GM12878 (cell line): Measurements from ENCODE around the gene POLRMT. TPM values are rescaled to one million over a fixed set of nuclear protein-coding genes. Genes with fewer than 3 reads are reported as not detected.
"Not testable (repeated sequence)": the region's sequence is repeated elsewhere in the genome, so short reads cannot be mapped to it uniquely, and the experiment has no call there.

Experiments used
- ATAC-seq: fragments of 200-7000 bp; cut with Tn5 transposase; 3 replicates; pipeline ENCODE4 v1.9.1; 2020; ENCODE audit warnings: mild to moderate bottlenecking, moderate library complexity
- BruUV-seq: library from RNA; stranded (reverse); fragments of 400-500 nt; replicated peaks from 2 replicates; lab custom pipeline; 2021; lab: Mats Ljungman, UMichigan
- CTCF ChIA-PET: fragments of 300-600 bp; sonication (Branson Sonifier 250); formaldehyde crosslinking; extraction: SDS; loops from one replicate; lab custom pipeline; 2021; ENCODE audit warnings: inconsistent platforms; lab: Yijun Ruan, JAX
- POLR2A ChIA-PET: fragments of 350-600 bp; formaldehyde crosslinking; extraction: SDS; loops from one replicate; lab custom pipeline; 2021; ENCODE audit warnings: inconsistent platforms; lab: Charles Lee
- RAD21 ChIA-PET: fragments of 300-600 bp; sonication (Branson Sonifier 250); formaldehyde crosslinking; loops from one replicate; lab custom pipeline; 2023; ENCODE audit warnings: antibody characterized with exemption; ENCODE audit not compliant: unreplicated experiment; lab: Charles Lee
- SMC1A ChIA-PET: fragments of 300-600 bp; sonication (Branson Sonifier 250); formaldehyde crosslinking; loops from one replicate; lab custom pipeline; 2023; ENCODE audit not compliant: unreplicated experiment, uncharacterized antibody; lab: Charles Lee
- DNase-seq: peaks from one replicate; pipeline ENCODE4 v3.0.0-alpha.2; 2011; ENCODE audit warnings: low read depth, low spot score
- FAIRE-seq: peaks from 3 replicates; lab custom pipeline; 2011; peaks lifted over from hg19 to GRCh38; lab: Jason Lieb, UNC
- H2AFZ ChIP-seq: 2 replicates; pipeline ENCODE4 v1.6.0; 2011; ENCODE audit warnings: low read depth, low read length, control low read depth; ENCODE audit not compliant: control insufficient read depth
- H3K27ac ChIP-seq: 2 replicates; pipeline ENCODE4 v1.5.1; 2011; ENCODE audit warnings: control low read depth; ENCODE audit not compliant: control insufficient read depth, insufficient read depth
- H3K27me3 ChIP-seq, 2 experiments: replicated peaks in 1 of 2; 2 replicates each; pipeline versions ENCODE4 v1.6.0 to v1.6.1; 2011; ENCODE audit warnings: low read length in 1 of 2; ENCODE audit not compliant: control insufficient read depth in 2 of 2, insufficient read depth in 2 of 2
- H3K36me3 ChIP-seq, 2 experiments: 2 replicates each; pipeline ENCODE4 v1.5.1; 2011; ENCODE audit warnings: low read length in 1 of 2; ENCODE audit not compliant: control insufficient read depth in 2 of 2, insufficient read depth in 2 of 2
- H3K4me1 ChIP-seq: 2 replicates; pipeline ENCODE4 v1.6.1; 2011; ENCODE audit warnings: mild to moderate bottlenecking, low read length, moderate library complexity, mixed read lengths; ENCODE audit not compliant: control insufficient read depth, insufficient read depth
- H3K4me2 ChIP-seq: 2 replicates; pipeline ENCODE4 v1.6.0; 2011; ENCODE audit warnings: control low read depth; ENCODE audit not compliant: control insufficient read depth, insufficient read depth
- H3K4me3 ChIP-seq: fragments of 200-600 bp; sonication (generic); 2 replicates; pipeline ENCODE4 v1.5.1; 2016
- H3K79me2 ChIP-seq: 2 replicates; pipeline ENCODE4 v1.6.0; 2011; ENCODE audit warnings: low read length; ENCODE audit not compliant: control insufficient read depth, insufficient read depth
- H3K9ac ChIP-seq: 2 replicates; pipeline ENCODE4 v1.8.0; 2011; ENCODE audit warnings: low read length, control low read depth, mixed read lengths; ENCODE audit not compliant: control insufficient read depth, insufficient read depth
- H3K9me3 ChIP-seq: replicated peaks from 3 replicates; pipeline ENCODE4 v1.5.1; 2011; ENCODE audit warnings: mild to moderate bottlenecking, low read length; ENCODE audit not compliant: control insufficient read depth, insufficient read depth
- H4K20me1 ChIP-seq: 2 replicates; pipeline ENCODE4 v1.6.0; 2011; ENCODE audit not compliant: control insufficient read depth, insufficient read depth
- ATF3 ChIP-seq: IDR thresholded peaks from 2 replicates; pipeline ENCODE4 v1.6.1; 2011; ENCODE audit warnings: low read depth, mild to moderate bottlenecking, low read length, moderate library complexity, borderline replicate concordance; ENCODE audit errors: extremely low read depth
- FOXK2 ChIP-seq: fragments of 450-650 bp; IDR thresholded peaks from 2 replicates; pipeline ENCODE4 v1.6.1; 2017; ENCODE audit warnings: mild to moderate bottlenecking, moderate library complexity
- HDAC2 ChIP-seq: fragments of 200-600 bp; sonication (generic); IDR thresholded peaks from 2 replicates; pipeline ENCODE4 v1.6.1; 2017
- NBN ChIP-seq: fragments of 450-650 bp; IDR thresholded peaks from 2 replicates; pipeline ENCODE4 v1.6.1; 2016
- NFYA ChIP-seq: IDR thresholded peaks from 2 replicates; pipeline ENCODE4 v1.6.1; 2011; ENCODE audit warnings: low read depth, mild to moderate bottlenecking, low read length, improper control_type of control experiment, borderline replicate concordance
- NR2F1 ChIP-seq: fragments of 450-650 bp; conservative IDR thresholded peaks from 2 replicates; pipeline ENCODE4 v1.6.1; 2017; ENCODE audit warnings: mild to moderate bottlenecking
- PML ChIP-seq: IDR thresholded peaks from 2 replicates; pipeline ENCODE4 v1.6.1; 2012; ENCODE audit warnings: low read length, inconsistent platforms
- RBBP5 ChIP-seq: fragments of 200-600 bp; sonication (generic); conservative IDR thresholded peaks from 2 replicates; pipeline ENCODE4 v1.6.1; 2016
- RELA ChIP-seq: fragments of 450-650 bp; IDR thresholded peaks from 2 replicates; pipeline ENCODE4 v1.8.0; 2014; ENCODE audit warnings: borderline replicate concordance; ENCODE audit not compliant: partially characterized antibody
- SMARCA5 ChIP-seq: fragments of 450-650 bp; IDR thresholded peaks from 2 replicates; pipeline ENCODE4 v1.6.1; 2017; ENCODE audit warnings: mild to moderate bottlenecking
- SP1 ChIP-seq: IDR thresholded peaks from one replicate; pipeline ENCODE4 v1.6.1; 2011; ENCODE audit warnings: low read depth, low read length
- TBL1XR1 ChIP-seq: IDR thresholded peaks from 2 replicates; pipeline ENCODE4 v1.6.1; 2012; ENCODE audit warnings: low read depth, low read length, improper control_type of control experiment
- TCF12 ChIP-seq: IDR thresholded peaks from 2 replicates; pipeline ENCODE4 v1.6.1; 2011; ENCODE audit warnings: low read depth, mild to moderate bottlenecking, low read length
- ZNF384 ChIP-seq: IDR thresholded peaks from 2 replicates; pipeline ENCODE4 v1.6.1; 2012; ENCODE audit warnings: low read depth, mild to moderate bottlenecking, low read length, improper control_type of control experiment, borderline replicate concordance
- WGBS: methylation state at CpG from one replicate; pipeline ENCODE4 v1.1.6; 2016; ENCODE audit warnings: low lambda C conversion rate; ENCODE audit not compliant: insufficient replicate concordance, insufficient coverage; ENCODE audit errors: missing lambda C conversion rate; 5-methylcytosine and 5-hydroxymethylcytosine counted together
- in situ Hi-C: fragments of 300-500 bp; cut with MboI; formaldehyde crosslinking; loops from 9 replicates; pipeline ENCODE4 v1.14.3; 2018; ENCODE audit warnings: mixed read lengths
- intact Hi-C: fragments of 100-400 bp; cut with micrococcal nuclease; formaldehyde crosslinking; loops from one replicate; pipeline ENCODE4 v1.14.2; 2022; ENCODE audit not compliant: unreplicated experiment
- polyA plus RNA-seq, 11 experiments: library from polyadenylated mRNA; depleted of rRNA in 4 of 11; unstranded in 6 of 11; stranded (reverse) in 5 of 11; fragments of >200 nt; fragmentation: Nextera tagmentation in 4 of 11; fragmentation: Illumina TruSeq in 1 of 11; extraction: Ambion mirVana in 4 of 11; extraction: Trizol in 1 of 11; gene quantifications; 1 replicate in 1 of 11; 2 replicates in 10 of 11; pipeline versions ENCODE4 v1.2.1 to v1.2.3, GENCODE V29; 2011 to 2016; ENCODE audit warnings: inconsistent platforms in 2 of 11, missing spikeins in 2 of 11, low read depth in 1 of 11
- total RNA-seq, 4 experiments: library from RNA; depleted of rRNA in 3 of 4; stranded (reverse); fragments of >200 nt in 3 of 4; fragmentation: Illumina TruSeq in 1 of 4; extraction: Trizol in 1 of 4; gene quantifications; 2 replicates each; pipeline versions ENCODE4 v1.2.1 to v1.2.3, GENCODE V29; 2013 to 2021

Gene POLRMT
- total and polyA plus RNA-seq, 10 of the 15 experiments (the other 5 are each of a cell fraction or from before 2014, with no cell fraction given), result 9.9 to 57.6 (median 34.6) TPM

GRCh38 chr19:629961-630714 lies 3.2 kb downstream of the POLRMT start:
- Histone ChIP-seq H2AFZ (no peak overlapping the region), H3K36me3 (no peaks in the 10 kb centered on the region; a peak in 2 of 4 replicates), H3K9ac (no peak overlapping the region), H3K27me3 (no peaks in the 10 kb centered on the region), H3K4me2 (no peak overlapping the region), H3K4me3 (no peak overlapping the region), H4K20me1 (no peaks in the 10 kb centered on the region), H3K27ac (no peak overlapping the region), H3K4me1 (peaks cover 12% of the 10 kb centered on the region), H3K9me3 (no peaks in the 10 kb centered on the region), H3K79me2 (peaks cover 16% of the 10 kb centered on the region)
- ATAC-seq (no peak), FAIRE-seq (no peak), DNase-seq (no peak)
- ChIA-PET RAD21 (no interaction called here), POLR2A (no interaction called here), SMC1A (no interaction called here), CTCF (no interaction called here)
- intact Hi-C loops (loop anchor here (5.0 kb wide), 1 partner anchor 58 kb away; the partner anchor contains the start of gene BSG), in situ Hi-C loops (no loop called here)
- WGBS, result 97% methylated on average over 27 of the region's 30 CpGs
- no TSS peak for BruUV-seq
- TF ChIP-seq NR2F1 (no peak), FOXK2 (no peak), TBL1XR1 (no peak), NBN (no peak), RELA (no peak), PML (no peak), SP1 (no peak), SMARCA5 (no peak), NFYA (no peak), ZNF384 (no peak), HDAC2 (no peak), RBBP5 (no peak), TCF12 (no peak), ATF3 (no peak)

GRCh38 chr19:629515-629914 lies 3.8 kb downstream of the POLRMT start:
- 95% methylated on average over 25 of the region's 25 CpGs for WGBS
- H3K36me3 ChIP-seq, POLR2A ChIA-PET: not testable (repeated sequence)

More at GRCh38 chr19:629515-629914, 3.8 kb downstream of the POLRMT start:
- SMC1A ChIA-PET, H2AFZ ChIP-seq, H3K4me3 ChIP-seq, H3K27ac ChIP-seq, H3K9ac ChIP-seq, H3K9me3 ChIP-seq, CTCF ChIA-PET, H4K20me1 ChIP-seq, RAD21 ChIA-PET, H3K4me2 ChIP-seq, H3K27me3 ChIP-seq, BruUV-seq, in situ Hi-C loops, DNase-seq, FAIRE-seq, ATAC-seq, intact Hi-C loops: not testable (repeated sequence)
- Histone ChIP-seq H3K4me1 (peaks cover 12% of the 10 kb centered on the region), H3K79me2 (peaks cover 16% of the 10 kb centered on the region)
